IgD-negative memory B cell (primary cell): ENCODE measurements around the gene KHDC4. TPM values are rescaled to one million over a fixed set of nuclear protein-coding genes. Genes with fewer than 3 reads are reported as not detected.

Experiments used
- H3K27ac Mint-ChIP-seq, 3 donors: one replicate each; pipeline ENCODE4 v1.8.0; 2020 to 2022; ENCODE audit warnings: mild to moderate bottlenecking in 3 of 3, mixed read lengths in 3 of 3, moderate library complexity in 1 of 3
- H3K27me3 Mint-ChIP-seq: one replicate; pipeline ENCODE4 v1.8.0; 2021; ENCODE audit warnings: mixed read lengths
- H3K36me3 Mint-ChIP-seq: one replicate; pipeline ENCODE4 v1.8.0; 2020; ENCODE audit warnings: mild to moderate bottlenecking, mixed read lengths
- H3K4me1 Mint-ChIP-seq, 3 donors: one replicate each; pipeline ENCODE4 v1.8.0; 2020 to 2022; ENCODE audit warnings: mixed read lengths in 3 of 3, mild to moderate bottlenecking in 1 of 3
- H3K4me3 Mint-ChIP-seq, 4 donors: one replicate each; pipeline ENCODE4 v1.8.0; 2020 to 2022; ENCODE audit warnings: mild to moderate bottlenecking in 4 of 4, mixed read lengths in 4 of 4, moderate library complexity in 3 of 4
- H3K9me3 Mint-ChIP-seq, 3 donors: one replicate each; pipeline ENCODE4 v1.8.0; 2020 to 2021; ENCODE audit warnings: mixed read lengths in 3 of 3, mild to moderate bottlenecking in 1 of 3
- polyA plus RNA-seq: library from polyadenylated mRNA; unstranded; fragments of 300-500 nt; fragmentation: Illumina TruSeq; gene quantifications from one replicate; pipeline ENCODE4 v1.2.3, GENCODE V29; 2021

KHDC4 gene
- polyA plus RNA-seq, 1 donor from 2014 or later: 8.0 TPM

DNA sequence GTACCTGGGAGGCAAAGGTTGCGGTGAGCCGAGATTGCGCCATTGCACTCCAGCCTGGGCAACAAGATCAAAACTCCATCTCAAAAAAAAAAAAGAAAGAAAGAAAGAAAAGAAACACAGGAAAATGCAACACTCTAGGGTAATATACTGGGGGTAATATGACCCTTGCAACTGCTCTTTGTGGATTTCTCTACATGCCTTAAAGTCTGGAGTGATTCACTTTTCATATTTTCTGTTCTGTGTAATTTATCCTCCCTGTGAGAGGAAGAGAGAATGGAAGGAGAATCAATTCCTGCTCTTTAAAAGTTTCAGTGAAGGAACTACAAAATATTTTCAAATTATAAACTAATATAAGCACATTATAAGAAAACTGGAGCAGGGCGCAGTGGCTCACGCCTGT lies 45.7 kb downstream of the KHDC4 start:
- H3K9me3 Mint-ChIP-seq: no peaks in the 10 kb centered on the region
- no peaks in the 10 kb centered on the region for H3K4me1 Mint-ChIP-seq
- no peaks in the 10 kb centered on the region for H3K36me3 Mint-ChIP-seq
- no peak overlapping the region for H3K27ac Mint-ChIP-seq
- no peak overlapping the region for H3K4me3 Mint-ChIP-seq
- H3K27me3 Mint-ChIP-seq: no peaks in the 10 kb centered on the region

- Mint-ChIP-seq H3K4me3 (no peak overlapping the region), H3K27me3 (no peaks in the 10 kb centered on the region), H3K27ac (no peak overlapping the region), H3K36me3 (no peaks in the 10 kb centered on the region), H3K9me3 (no peaks in the 10 kb centered on the region), H3K4me1 (peaks cover 0 to 7% (median 0%) of the 10 kb centered on the region in 3 donors)
Observed at GRCh38 chr1:155884982-155885381, 49.2 kb downstream of the KHDC4 start.

- H3K9me3 Mint-ChIP-seq: no peaks in the 10 kb centered on the region
- no peak overlapping the region for H3K27ac Mint-ChIP-seq
- no peaks in the 10 kb centered on the region for H3K27me3 Mint-ChIP-seq
- peaks cover 0 to 7% (median 0%) of the 10 kb centered on the region in 3 donors for H3K4me1 Mint-ChIP-seq
- H3K36me3 Mint-ChIP-seq: no peaks in the 10 kb centered on the region
- no peak overlapping the region for H3K4me3 Mint-ChIP-seq
Observed at GRCh38 chr1:155884031-155884960, 49.9 kb downstream of the KHDC4 start.

GRCh38 chr1:155882766-155883165 lies 51.4 kb downstream of the KHDC4 start:
- no peaks in the 10 kb centered on the region for H3K9me3 Mint-ChIP-seq
- H3K4me3 Mint-ChIP-seq: no peak overlapping the region
- no peaks in the 10 kb centered on the region for H3K36me3 Mint-ChIP-seq
- peaks cover 0 to 7% (median 0%) of the 10 kb centered on the region in 3 donors for H3K4me1 Mint-ChIP-seq
- no peak overlapping the region for H3K27ac Mint-ChIP-seq
- no peaks in the 10 kb centered on the region for H3K27me3 Mint-ChIP-seq

GRCh38 chr1:155882235-155882634 lies 52.0 kb downstream of the KHDC4 start:
- H3K9me3 Mint-ChIP-seq: no peaks in the 10 kb centered on the region
- no peak overlapping the region for H3K27ac Mint-ChIP-seq
- no peak overlapping the region for H3K4me3 Mint-ChIP-seq
- H3K36me3 Mint-ChIP-seq: no peaks in the 10 kb centered on the region
- H3K27me3 Mint-ChIP-seq: no peaks in the 10 kb centered on the region
- peaks cover 0 to 7% (median 0%) of the 10 kb centered on the region in 3 donors for H3K4me1 Mint-ChIP-seq

DNA sequence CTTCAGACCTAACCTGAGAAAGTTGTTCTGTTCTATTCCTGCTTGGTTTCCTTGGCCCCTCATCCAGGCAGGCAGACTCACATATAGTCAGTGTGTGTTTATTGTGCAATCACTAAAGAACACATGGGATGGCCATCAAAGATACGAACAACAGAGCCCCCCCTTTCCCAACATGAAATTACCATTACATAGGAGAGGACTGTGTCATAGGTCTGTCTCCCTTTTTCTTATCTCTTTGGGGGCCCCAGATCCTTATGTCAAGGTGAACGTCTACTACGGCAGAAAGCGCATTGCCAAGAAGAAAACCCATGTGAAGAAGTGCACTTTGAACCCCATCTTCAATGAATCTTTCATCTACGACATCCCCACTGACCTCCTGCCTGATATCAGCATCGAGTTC lies 53.3 kb downstream of the KHDC4 start:
- H3K9me3 Mint-ChIP-seq: no peaks in the 10 kb centered on the region
- peaks cover 1% of the 10 kb centered on the region for H3K36me3 Mint-ChIP-seq
- H3K27ac Mint-ChIP-seq: no peak overlapping the region
- H3K4me1 Mint-ChIP-seq: peaks cover 0 to 7% (median 0%) of the 10 kb centered on the region in 3 donors
- no peaks in the 10 kb centered on the region for H3K27me3 Mint-ChIP-seq
- no peak overlapping the region for H3K4me3 Mint-ChIP-seq

- peaks cover 0 to 7% (median 0%) of the 10 kb centered on the region in 3 donors for H3K4me1 Mint-ChIP-seq
- H3K4me3 Mint-ChIP-seq: no peak overlapping the region
- peaks cover 1% of the 10 kb centered on the region for H3K36me3 Mint-ChIP-seq
- H3K9me3 Mint-ChIP-seq: no peaks in the 10 kb centered on the region
- H3K27me3 Mint-ChIP-seq: no peaks in the 10 kb centered on the region
- no peak overlapping the region for H3K27ac Mint-ChIP-seq
Observed at GRCh38 chr1:155880251-155880650, 54.0 kb downstream of the KHDC4 start.

DNA sequence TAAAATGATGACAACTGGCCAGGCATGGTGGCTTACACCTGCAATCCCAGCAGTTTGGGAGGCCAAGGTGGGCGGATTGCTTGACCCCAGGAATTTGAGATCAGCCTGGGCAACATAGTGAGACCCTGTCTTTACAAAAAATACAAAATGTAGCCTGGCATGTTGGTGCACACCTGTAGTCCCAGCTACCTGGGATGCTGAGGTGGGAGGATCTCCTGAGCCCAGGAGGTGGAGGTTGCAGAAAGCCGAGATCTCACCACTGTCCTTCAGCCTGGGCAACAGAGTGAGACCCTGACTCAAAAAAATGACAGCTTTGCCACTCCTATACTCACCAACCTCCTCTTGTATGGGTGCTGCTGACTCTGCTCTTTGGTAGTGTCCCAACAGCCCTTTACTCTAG lies 56.3 kb downstream of the KHDC4 start:
- peaks cover 1% of the 10 kb centered on the region for H3K36me3 Mint-ChIP-seq
- no peak overlapping the region for H3K4me3 Mint-ChIP-seq
- H3K27ac Mint-ChIP-seq: no peak overlapping the region
- H3K27me3 Mint-ChIP-seq: no peaks in the 10 kb centered on the region
- H3K9me3 Mint-ChIP-seq: no peaks in the 10 kb centered on the region
- peaks cover 0 to 7% (median 0%) of the 10 kb centered on the region in 3 donors for H3K4me1 Mint-ChIP-seq

GRCh38 chr1:155873860-155874259 lies 60.4 kb downstream of the KHDC4 start:
- H3K4me1 Mint-ChIP-seq: no peaks in the 10 kb centered on the region
- no peak overlapping the region for H3K4me3 Mint-ChIP-seq
- H3K27ac Mint-ChIP-seq: no peak overlapping the region
- H3K9me3 Mint-ChIP-seq: no peaks in the 10 kb centered on the region
- H3K36me3 Mint-ChIP-seq: peaks cover 1% of the 10 kb centered on the region
- H3K27me3 Mint-ChIP-seq: no peaks in the 10 kb centered on the region

GRCh38 chr1:155872527-155872926 lies 61.7 kb downstream of the KHDC4 start:
- peaks cover 1% of the 10 kb centered on the region for H3K36me3 Mint-ChIP-seq
- H3K27ac Mint-ChIP-seq: no peak overlapping the region
- peak overlapping the region in 1 of 4 donors; percentile 72 for H3K4me3 Mint-ChIP-seq
- H3K9me3 Mint-ChIP-seq: no peaks in the 10 kb centered on the region
- no peaks in the 10 kb centered on the region for H3K4me1 Mint-ChIP-seq
- H3K27me3 Mint-ChIP-seq: no peaks in the 10 kb centered on the region

DNA sequence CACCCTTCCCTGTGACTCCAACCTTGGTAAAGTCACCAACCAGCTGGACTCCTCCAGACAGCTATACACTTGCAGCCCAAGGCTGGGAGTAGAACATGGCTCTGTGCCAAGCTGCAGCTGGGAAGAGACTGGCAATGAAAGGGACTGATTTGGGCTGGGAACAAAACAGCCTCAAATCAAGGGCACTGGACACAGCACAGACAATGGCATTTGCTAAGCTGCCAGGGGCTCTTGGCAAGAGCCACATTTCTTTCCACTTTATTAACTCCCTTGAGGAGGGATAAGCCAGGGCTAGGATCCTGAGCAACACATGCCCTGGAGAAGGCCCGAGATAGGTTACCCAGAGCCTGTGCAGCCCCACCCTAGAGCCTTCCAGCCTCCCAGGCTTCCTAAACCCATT lies 62.8 kb downstream of the KHDC4 start:
- H3K27ac Mint-ChIP-seq: no peak overlapping the region

GRCh38 chr1:155867766-155868165 lies 66.4 kb downstream of the KHDC4 start:
- no peaks in the 10 kb centered on the region for H3K9me3 Mint-ChIP-seq
- H3K4me3 Mint-ChIP-seq: no peak overlapping the region
- no peaks in the 10 kb centered on the region for H3K4me1 Mint-ChIP-seq
- no peaks in the 10 kb centered on the region for H3K36me3 Mint-ChIP-seq
- H3K27me3 Mint-ChIP-seq: no peaks in the 10 kb centered on the region
- H3K27ac Mint-ChIP-seq: no peak overlapping the region

More for the DNA sequence above, 62.8 kb downstream of the KHDC4 start:
- Mint-ChIP-seq H3K9me3 (no peaks in the 10 kb centered on the region), H3K36me3 (no peaks in the 10 kb centered on the region), H3K27me3 (no peaks in the 10 kb centered on the region), H3K4me1 (no peaks in the 10 kb centered on the region), H3K4me3 (no peak overlapping the region)

GRCh38 chr1:155864393-155864792 lies 69.8 kb downstream of the KHDC4 start:
- Mint-ChIP-seq H3K4me3 (no peak overlapping the region), H3K9me3 (no peaks in the 10 kb centered on the region), H3K4me1 (peaks cover under 1 to 2% (median 1%) of the 10 kb centered on the region in 3 donors), H3K27me3 (peaks cover 4% of the 10 kb centered on the region), H3K36me3 (no peaks in the 10 kb centered on the region), H3K27ac (no peak overlapping the region)
